KOPT-K1 (cell line): ENCODE measurements around the gene TMEM271.

Experiments
- H3K27ac ChIP-seq: fragments of 200-600 bp; sonication (generic); 2 replicates; pipeline ENCODE4 v1.5.1; 2016; ENCODE audit warnings: antibody characterized with exemption, mild to moderate bottlenecking, low read depth, low read length; ENCODE audit not compliant: poor library complexity, severe bottlenecking
- H3K36me3 ChIP-seq: fragments of 200-600 bp; sonication (generic); 2 replicates; pipeline ENCODE4 v1.5.1; 2017; ENCODE audit warnings: antibody characterized with exemption, mild to moderate bottlenecking, low read length, moderate library complexity; ENCODE audit not compliant: insufficient read depth
- H3K9me3 ChIP-seq: fragments of 200-600 bp; sonication (generic); 2 replicates; pipeline ENCODE4 v1.5.1; 2017; ENCODE audit warnings: antibody characterized with exemption, low read length, mild to moderate bottlenecking; ENCODE audit not compliant: insufficient read depth, poor library complexity, severe bottlenecking

The TMEM271 gene

DNA sequence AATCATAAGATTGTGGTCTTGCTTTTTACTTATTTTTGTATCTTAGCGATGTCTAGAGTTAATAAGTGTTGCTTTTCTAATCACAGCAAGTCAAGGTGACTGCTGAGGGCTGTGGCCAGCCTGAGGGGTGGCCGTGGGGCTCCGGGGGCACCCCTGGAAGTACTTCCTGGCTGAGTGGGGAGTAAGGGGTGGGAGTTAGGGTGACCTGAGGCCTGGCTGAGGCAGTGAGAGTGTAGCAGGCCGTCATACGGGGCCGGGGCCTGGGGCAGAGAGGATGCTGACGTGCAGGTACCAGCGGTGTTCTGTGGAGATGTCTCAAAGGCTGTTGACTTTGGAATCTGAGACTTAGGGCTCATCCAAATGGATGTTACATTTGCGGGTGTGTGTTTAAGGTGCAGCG, 47.8 kb downstream of the TMEM271 start:
- Histone ChIP-seq H3K27ac (no peak overlapping the region), H3K9me3 (no peaks in the 10 kb centered on the region), H3K36me3 (peaks cover 95% of the 10 kb centered on the region)

DNA sequence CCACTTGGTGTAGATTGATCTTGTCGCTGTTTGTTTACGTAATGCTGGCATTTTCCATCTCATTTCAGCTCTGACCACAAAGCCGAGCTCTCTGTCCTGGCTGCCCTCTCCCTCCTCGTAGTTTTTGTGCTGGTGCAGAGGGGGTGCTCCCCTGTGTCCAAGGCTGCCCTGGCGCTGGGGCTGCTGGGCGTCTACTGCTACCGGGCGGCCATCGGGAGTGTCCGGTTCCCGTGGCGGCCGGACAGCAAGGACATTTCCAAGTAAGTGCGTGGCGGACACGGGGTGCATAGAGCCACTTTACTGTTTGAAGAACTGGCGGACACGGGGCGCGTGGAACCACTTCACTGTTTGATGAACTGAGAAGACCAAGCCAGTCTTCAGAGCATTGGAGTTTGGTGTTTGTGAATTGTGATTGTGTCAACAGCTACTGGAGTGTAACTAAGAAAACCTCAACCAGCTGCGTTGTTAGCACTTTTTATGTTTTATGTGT, 49.1 kb downstream of the TMEM271 start:
- Histone ChIP-seq H3K36me3 (peaks cover 95% of the 10 kb centered on the region), H3K9me3 (no peaks in the 10 kb centered on the region), H3K27ac (no peak overlapping the region)

DNA sequence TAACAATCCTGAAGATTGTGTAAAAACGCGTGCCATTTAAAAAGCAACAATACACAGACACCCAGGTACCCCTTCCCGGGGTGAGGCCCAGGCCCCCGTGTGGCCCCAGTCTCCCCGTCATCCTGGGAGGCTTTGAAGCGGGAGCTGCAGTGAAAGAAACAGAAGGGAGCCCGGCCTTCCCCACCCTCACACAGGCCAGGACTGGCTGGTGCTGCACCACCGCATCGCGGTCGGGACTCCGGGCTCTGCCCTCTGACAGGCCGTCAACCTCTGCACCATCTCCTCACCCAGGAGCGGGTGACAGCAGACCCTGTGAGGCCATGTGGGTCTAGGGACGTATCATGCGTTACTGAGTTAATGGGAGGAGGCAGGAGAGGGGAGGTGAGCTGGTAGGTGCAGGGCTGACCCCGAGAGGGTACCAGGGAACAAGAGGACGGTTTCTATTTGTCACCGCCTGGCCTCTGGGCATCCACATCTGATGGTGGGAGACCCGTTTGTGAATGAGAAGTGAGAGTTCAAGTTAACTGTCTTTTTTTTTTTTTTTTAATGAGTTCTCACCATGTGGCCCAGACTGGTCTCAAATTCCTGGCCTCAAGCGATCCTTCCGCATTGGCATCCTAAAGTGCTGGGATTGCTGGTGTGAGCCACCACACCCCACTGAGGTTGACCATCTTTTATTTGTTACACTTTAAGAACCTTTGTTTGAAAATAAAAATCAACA, 49.7 kb downstream of the TMEM271 start:
- Histone ChIP-seq H3K27ac (no peak overlapping the region), H3K9me3 (no peaks in the 10 kb centered on the region), H3K36me3 (peaks cover 95% of the 10 kb centered on the region)

DNA sequence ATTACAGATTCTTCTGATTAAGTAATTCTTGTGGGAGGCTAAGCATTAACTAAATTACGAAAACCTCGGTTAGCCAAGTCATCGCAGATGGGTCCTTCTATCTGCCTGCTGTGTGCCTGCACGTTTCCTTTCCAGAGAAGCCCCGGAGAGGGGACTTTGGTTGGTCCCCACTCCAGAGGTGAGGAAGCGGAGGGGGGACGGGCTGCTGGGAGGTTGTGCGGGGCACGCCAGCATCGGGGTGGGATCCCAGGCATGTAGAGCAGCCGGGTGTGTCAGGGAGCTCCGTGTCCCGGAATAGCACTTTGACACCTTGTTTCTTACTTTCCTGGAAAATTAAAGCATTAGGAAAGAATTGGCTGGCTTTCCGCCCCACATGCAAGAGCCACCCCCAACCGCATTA, 50.4 kb downstream of the TMEM271 start:
- H3K27ac ChIP-seq, result no peak overlapping the region
- peaks cover 95% of the 10 kb centered on the region for H3K36me3 ChIP-seq
- no peaks in the 10 kb centered on the region for H3K9me3 ChIP-seq

DNA sequence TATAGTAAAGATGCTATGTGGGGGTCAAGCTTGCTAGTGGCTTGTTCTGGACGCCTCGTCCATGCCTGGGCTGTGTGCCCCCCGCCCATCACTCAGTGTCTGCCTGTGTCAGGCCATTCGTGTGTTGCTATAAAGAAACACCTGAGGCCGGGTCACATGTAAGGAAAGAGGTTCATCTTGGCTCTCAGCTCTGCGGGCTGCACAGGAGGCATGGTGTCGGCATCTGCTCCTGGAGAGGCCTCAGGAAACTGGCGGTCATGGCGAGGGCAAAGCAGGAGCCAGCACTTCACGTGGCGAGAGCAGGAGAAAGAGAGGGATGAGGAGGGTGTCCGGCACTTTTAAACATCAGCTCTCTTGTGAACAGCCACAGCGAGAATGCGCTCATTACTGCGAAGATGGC, 51.9 kb downstream of the TMEM271 start:
- no peaks in the 10 kb centered on the region for H3K9me3 ChIP-seq
- H3K27ac ChIP-seq, result no peak overlapping the region
- H3K36me3 ChIP-seq, result peaks cover 92% of the 10 kb centered on the region
